GM12873 (cell line): Measurements from ENCODE around the gene BRD3OS.

Experiments
- CTCF ChIP-seq: IDR thresholded peaks from 2 replicates; pipeline ENCODE4 v1.5.1; 2012; ENCODE audit warnings: low read depth, mild to moderate bottlenecking, moderate library complexity, low read length, control low read depth; ENCODE audit not compliant: insufficient read depth; ENCODE audit errors: missing control alignments

Gene BRD3OS

GRCh38 chr9:134052941-134053340 lies 27.7 kb downstream of the BRD3OS start:
- TF ChIP-seq CTCF: no peak

GRCh38 chr9:134053401-134053871 lies 28.2 kb downstream of the BRD3OS start:
- no peak for TF ChIP-seq CTCF

GRCh38 chr9:134053941-134054761 lies 28.9 kb downstream of the BRD3OS start:
- TF ChIP-seq CTCF: no peak

GRCh38 chr9:134054891-134055811 lies 29.9 kb downstream of the BRD3OS start:
- TF ChIP-seq CTCF: no peak

- TF ChIP-seq CTCF: no peak
These were observed 30.7 kb downstream of the BRD3OS start for GRCh38 chr9:134055981-134056461.

GRCh38 chr9:134056483-134057306 lies 31.4 kb downstream of the BRD3OS start:
- TF ChIP-seq CTCF: no peak
